GM21526 (cell line): ENCODE measurements around the gene ERC1.
"Not testable (repeated sequence)": the region's sequence is repeated elsewhere in the genome, so short reads cannot be mapped to it uniquely, and the experiment has no call there.

ENCODE experiments used
- ATAC-seq: cut with Tn5 transposase; IDR thresholded peaks from one replicate; pipeline ENCODE4 v1.9.1; 2021; ENCODE audit warnings: moderate library complexity; ENCODE audit not compliant: unreplicated experiment, low FRiP score

ERC1 gene

DNA sequence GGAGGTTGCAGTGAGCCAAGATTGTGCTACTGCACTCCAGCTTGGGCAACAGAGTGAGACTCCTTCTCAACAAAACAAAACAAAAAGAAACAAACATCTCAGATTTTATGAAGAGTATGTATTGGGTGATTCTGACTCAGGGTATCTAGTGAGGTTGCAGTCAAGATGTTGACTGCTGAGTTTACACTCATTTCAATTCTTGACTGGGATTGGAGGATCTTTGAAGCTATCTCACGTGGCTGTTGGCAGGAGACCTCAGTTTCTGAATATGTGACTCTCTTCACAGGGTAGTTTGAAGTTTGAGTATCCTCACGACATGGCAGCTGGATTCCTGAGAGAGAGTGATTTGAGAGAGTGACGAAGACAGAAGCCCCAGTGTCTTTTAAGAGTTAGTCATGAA is 29.4 kb downstream of the ERC1 start:
- no peak for ATAC-seq

DNA sequence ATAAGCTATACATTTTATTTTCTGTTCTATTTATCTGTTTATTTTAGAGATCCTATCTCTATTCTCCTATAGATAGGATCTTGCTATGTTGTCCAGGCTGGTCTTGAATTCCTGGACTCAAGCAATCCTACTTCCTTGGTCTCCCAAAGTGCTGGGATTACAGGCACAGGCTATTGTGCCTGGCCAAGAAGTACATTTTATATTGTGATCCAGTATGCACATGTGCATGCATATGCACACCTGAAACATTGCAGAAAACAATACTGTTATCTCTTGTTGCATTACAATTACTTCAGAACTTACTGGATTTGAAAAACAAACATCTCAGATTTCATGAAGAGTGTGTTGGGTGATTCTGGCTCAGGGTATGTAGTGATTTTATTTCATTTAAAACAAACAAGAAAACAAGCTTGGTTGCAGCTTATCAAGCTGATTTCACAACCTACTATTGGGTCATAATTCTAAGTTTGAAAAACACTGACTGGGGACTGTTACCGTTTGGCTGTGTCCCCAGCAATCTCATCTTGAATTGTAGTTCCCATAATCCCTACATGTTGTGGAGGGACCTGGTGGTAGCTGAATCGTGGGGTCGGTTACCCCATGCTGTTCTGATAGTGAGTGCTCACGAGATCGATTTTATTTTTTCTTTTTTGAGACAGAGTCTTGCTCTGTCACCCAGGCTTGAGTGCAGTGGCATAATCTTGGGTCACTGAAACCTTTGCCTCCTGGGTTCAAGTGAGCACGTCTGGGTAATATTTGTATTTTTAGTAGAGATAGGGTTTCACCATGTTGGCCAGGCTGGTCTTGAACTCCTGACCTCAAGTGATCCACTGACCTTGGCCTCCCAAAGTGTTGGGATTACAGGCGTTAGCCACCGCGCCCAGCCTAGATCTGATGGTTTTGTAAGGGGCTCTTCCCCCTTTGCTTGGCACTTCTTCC is 31.3 kb downstream of the ERC1 start:
- ATAC-seq, result no peak

- no peak for ATAC-seq
Observed at GRCh38 chr12:1030779-1031178, 39.8 kb downstream of the ERC1 start.

- ATAC-seq, result no peak
Observed at GRCh38 chr12:1034243-1034642, 43.2 kb downstream of the ERC1 start.

DNA sequence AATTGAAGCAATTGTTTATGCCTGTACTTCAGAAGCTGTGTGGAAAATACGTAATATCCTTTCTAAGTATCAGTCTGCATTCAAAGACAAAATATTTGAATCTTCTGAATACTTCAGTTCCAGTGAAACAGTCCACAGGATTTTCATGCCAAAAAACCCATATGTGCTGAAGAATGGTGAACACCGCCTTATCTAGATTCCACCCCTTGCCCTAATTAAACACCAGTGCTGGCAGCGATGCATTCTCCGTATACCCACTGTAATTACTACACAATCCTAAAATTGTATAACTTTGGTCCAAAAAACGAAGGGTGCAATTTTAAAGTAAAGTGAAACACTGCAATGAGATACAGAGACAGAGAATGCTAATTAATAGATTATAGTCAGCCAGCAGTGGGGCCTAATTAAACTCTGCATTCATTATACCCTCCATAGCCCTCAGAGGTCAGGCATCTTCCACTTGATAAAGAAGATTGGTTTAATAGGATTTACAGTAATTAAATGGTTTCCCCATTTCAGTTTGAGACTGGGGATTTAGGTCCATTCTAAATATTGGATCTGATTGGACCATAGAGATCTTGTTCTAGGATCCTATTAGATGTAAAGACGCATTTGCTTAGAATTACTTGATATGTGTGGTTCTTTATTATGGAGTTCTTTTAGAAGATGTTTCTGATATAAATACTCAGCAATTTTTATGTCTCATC is 43.9 kb downstream of the ERC1 start:
- no peak for ATAC-seq

- ATAC-seq, result no peak
Observed at GRCh38 chr12:1041478-1041877, 50.5 kb downstream of the ERC1 start.

DNA sequence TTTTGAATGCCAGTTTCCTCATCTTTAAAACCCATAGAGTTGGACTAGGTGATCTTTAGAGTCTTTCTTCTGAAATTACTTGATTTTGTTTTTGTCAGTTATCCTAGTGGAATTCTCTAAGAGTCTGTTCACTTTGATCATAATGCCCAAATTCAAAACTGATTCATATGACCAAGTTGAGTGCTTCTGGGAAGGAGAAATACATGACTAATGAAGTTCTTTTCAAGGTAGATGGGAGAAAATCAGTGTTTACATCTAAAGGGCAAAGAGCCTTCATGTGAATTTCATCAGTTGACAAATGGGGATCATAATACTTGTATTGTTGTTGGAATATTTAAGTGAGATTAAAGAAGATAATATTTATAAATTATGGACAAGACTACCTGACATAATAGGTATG is 53.2 kb downstream of the ERC1 start:
- no peak for ATAC-seq

DNA sequence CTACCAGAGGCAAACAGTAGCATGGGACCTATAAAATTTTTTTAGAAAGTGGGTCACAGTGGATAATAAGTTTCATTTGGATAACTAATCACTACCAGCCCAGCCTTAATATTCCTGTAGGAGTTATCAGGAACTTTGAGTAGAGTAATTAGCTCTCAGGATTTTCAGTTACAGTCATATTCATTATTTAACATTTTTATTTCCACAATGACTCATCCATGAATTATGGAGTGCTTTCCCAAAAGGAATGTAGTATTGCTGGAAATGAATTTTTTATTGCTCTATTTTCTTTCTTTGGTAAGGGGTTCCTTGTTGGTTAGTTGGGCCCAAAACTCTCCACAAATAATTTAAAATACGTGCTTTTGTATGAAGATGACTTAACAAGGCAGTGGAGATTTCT is 53.7 kb downstream of the ERC1 start:
- ATAC-seq, result no peak

DNA sequence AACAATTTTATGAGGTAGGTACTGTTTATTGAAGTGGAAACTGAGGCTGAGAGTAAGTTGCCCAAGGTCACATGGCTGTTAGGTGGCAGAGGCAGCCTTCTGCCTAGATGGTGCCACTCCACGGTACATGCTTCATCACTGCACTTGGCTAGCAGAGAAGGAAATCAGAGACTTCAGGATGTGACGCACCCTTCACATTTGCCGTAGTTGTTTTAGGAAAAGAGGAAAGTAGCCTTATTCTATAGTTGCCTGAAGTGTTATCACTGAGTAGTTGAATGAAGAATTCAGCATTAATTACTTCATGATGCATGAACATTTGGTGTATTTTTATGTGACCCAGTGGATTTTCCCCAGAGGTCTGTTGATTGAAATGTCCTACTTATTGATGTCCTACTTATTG is 55.7 kb downstream of the ERC1 start:
- ATAC-seq, result no peak

DNA sequence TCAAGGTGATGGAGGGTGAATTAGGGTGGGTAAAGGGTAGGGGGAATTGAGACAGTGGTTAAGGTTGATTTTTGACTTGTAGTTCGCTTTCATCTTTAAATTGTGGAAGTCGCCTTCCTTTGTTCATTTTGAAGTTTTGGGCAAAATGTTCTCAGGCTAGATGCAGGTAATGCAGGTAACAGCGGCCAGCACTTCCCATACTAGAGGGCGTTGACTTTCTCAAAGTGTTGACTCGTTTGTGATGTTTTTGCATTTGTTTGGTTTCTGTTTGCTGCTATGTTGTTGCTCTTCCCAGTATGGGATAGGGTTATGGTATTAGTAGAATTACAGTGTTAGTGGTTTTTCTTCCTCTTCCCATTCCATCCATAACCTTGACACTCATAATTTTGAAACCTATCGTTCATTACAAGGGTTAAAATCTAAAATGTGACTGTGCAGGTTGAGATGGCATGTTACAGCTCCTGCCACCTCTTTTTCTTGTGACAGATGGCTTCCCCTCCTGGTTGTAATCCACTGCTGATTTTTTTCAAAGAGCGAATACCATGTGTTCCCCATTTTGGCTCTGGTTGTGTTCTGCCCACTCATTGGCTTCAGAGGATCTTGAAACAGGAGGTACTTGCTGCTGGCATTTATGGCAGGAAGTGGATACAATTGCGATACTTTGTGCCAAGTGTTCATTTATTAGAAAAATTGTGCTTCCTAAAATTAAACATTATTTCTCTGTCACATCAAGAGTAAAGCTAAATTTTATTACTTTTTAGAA is 57.1 kb downstream of the ERC1 start:
- ATAC-seq, result no peak

GRCh38 chr12:1050059-1050707 is 59.2 kb downstream of the ERC1 start:
- ATAC-seq, result no peak

DNA sequence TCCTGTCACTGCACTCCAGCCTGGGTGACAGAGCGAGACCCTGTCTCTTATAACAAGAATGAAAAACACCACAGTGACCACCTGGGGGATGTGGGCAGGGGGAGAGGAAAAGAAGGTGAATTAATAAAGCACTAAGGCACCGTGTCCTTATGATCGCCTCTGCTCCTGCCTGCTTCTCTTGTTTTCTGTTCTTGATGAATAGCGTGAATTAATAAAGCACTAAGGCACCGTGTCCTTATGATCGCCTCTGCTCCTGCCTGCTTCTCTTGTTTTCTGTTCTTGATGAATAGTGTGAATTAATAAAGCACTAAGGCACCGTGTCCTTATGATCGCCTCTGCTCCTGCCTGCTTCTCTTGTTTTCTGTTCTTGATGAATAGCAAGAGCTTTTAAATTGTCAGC is 60.6 kb downstream of the ERC1 start:
- ATAC-seq, result not testable (repeated sequence)

GRCh38 chr12:1053690-1054089 is 62.7 kb downstream of the ERC1 start:
- ATAC-seq, result no peak

DNA sequence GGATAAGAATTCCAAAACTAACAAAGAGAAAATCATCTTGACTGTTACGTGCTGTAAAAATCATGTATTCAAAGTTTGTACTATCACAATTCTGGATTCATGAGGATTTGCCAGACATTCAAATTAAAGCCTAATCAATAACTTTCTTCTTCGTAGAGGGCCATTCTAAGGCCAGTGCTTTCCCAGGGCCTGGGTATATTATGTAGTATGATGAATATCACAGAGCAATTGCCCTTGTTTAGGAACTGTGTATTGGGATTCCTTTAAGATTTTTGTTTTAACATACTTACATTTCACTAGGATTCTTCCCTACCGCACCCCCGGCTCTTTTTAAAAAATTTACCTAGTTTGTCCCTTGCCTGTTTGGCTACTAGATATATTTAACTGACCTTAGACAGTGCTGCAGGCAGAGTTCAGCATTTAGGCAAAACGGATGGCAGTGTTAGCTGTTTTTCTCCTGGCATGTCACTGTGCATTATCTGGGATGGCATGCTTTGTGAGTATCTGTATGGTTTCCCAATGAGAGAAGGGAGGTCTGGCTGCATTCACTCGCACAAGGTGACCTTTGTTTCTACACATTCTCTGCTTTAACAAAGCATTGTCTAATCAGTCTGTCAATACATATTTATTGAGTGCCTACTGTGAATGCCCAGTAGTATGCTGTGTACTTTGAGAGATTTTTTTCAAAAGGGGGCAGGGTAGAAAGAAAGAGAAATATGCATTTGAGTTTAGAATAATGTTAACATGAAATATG is 63.3 kb downstream of the ERC1 start:
- ATAC-seq, result no peak

- ATAC-seq, result no peak
Observed at GRCh38 chr12:1056390-1056789, 65.4 kb downstream of the ERC1 start.

DNA sequence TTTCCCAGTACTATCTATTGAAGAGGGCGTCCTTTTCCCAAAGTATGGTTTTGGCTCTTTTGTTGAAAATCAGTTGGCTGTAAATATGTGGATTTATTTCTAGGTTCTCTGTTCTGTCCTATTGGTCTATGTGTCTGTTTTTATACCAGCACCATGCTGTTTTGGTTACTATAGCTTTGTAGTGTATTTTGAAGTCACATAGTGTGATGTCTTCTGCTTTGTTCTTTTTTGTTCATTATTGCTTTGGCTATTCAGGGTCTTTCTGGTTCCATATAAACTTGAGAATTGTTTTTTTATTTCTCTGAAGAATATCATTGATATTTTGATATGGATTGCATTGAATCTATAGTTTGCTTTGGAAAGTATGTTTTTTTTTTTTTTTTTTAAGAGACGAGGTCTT is 67.4 kb downstream of the ERC1 start:
- no peak for ATAC-seq

DNA sequence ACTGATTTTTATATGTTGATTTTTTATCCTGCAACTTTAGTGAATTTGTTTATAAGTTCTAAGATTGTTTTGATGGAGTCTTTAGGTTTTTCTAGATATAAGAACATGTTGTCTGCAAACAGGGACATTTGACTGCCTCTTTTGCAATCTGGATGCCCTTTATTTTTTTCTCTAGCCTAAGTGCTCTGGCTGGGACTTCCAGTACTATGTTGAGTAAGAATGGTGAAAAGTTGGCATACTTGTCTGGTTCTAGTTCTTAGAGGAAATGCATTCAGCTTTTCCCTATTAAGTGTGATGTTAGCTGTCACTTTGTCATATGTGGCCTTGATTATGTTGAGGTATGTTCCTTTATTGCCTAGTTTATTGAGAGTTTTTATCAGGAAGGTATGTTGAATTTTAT is 68.1 kb downstream of the ERC1 start:
- no peak for ATAC-seq

DNA sequence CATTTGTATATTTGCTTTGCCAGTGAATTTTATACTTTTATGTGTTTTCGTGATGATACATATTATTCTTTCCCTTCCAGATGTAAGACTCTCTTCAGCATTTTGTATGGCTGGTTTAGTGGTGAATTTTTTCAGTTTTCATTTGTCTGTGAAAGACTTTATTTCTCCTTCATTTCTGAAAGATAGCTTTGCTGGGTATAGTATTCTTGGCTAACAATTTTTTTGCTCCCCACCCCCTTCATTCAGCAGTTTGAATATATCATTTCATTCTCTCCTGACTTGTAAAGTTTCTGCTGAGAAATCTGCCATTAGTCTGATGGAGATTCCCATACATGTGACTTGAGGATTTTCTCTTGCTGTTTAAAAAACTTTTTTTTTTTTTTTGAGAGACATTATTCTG is 72.8 kb downstream of the ERC1 start:
- ATAC-seq, result no peak

GRCh38 chr12:1064317-1064716 is 73.3 kb downstream of the ERC1 start:
- ATAC-seq, result no peak

DNA sequence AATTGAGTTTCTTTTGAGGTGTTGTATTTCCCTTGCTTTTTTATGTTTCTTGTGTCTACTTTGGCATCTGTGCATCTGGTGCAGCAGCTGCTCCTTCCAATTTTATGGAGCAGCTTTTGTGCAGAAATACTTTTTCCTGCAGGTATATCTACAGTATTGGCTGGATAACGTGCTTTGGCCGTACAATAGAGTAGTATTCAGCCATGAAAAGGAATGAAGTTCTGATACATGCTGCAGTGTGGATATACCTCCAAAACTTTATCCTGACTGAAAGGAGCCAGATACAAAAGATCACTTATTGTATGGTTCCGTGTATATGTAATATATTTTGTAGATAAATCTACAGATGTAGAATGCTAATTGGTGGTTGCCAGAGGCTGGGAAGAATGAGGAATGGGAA is 74.6 kb downstream of the ERC1 start:
- ATAC-seq, result no peak
